HFF-Myc (cell line): ENCODE results near the gene TCFL5.
"Not testable (repeated sequence)": the region's sequence is repeated elsewhere in the genome, so short reads cannot be mapped to it uniquely, and the experiment has no call there.

Experiments used
- DNase-seq: peaks from one replicate; pipeline ENCODE4 v3.0.0-alpha.2; 2011; ENCODE audit warnings: low read depth; ENCODE audit errors: extremely low read depth
- H3K4me3 ChIP-seq: replicated peaks from 2 replicates; pipeline ENCODE4 v1.5.1; 2011; ENCODE audit warnings: low read depth, mild to moderate bottlenecking, control low read depth, low read length
- CTCF ChIP-seq: IDR thresholded peaks from 2 replicates; pipeline ENCODE4 v1.5.1; 2012; ENCODE audit warnings: mild to moderate bottlenecking, low read depth, low read length, control low read depth; ENCODE audit errors: missing control alignments

TCFL5 gene

GRCh38 chr20:62855120-62855519, 6.5 kb downstream of the TCFL5 start:
- no peak for DNase-seq
- H3K4me3 ChIP-seq: no peak overlapping the region
- no peak for TF ChIP-seq CTCF

- no peak for DNase-seq
- H3K4me3 ChIP-seq: no peak overlapping the region
- no peak for TF ChIP-seq CTCF
Measured at GRCh38 chr20:62854121-62854520, 7.5 kb downstream of the TCFL5 start.

- DNase-seq, H3K4me3 ChIP-seq: not testable (repeated sequence)
Measured at GRCh38 chr20:62853304-62853703, 8.3 kb downstream of the TCFL5 start.

GRCh38 chr20:62852841-62853240, 8.8 kb downstream of the TCFL5 start:
- TF ChIP-seq CTCF: no peak
- no peak for DNase-seq

GRCh38 chr20:62852196-62852595, 9.4 kb downstream of the TCFL5 start:
- no peak for DNase-seq
- no peak for TF ChIP-seq CTCF
- H3K4me3 ChIP-seq: no peak overlapping the region

More at GRCh38 chr20:62852841-62853240, 8.8 kb downstream of the TCFL5 start:
- H3K4me3 ChIP-seq: no peak overlapping the region

- H3K4me3 ChIP-seq: no peak overlapping the region
- DNase-seq: no peak
- TF ChIP-seq CTCF: no peak
Measured at GRCh38 chr20:62850333-62850974, 11.2 kb downstream of the TCFL5 start.

GRCh38 chr20:62849431-62849830, 12.2 kb downstream of the TCFL5 start:
- no peak for TF ChIP-seq CTCF
- H3K4me3 ChIP-seq: no peak overlapping the region
- DNase-seq: no peak

GRCh38 chr20:62848917-62849316, 12.7 kb downstream of the TCFL5 start:
- H3K4me3 ChIP-seq: not testable (repeated sequence)

More at GRCh38 chr20:62848917-62849316, 12.7 kb downstream of the TCFL5 start:
- DNase-seq: not testable (repeated sequence)
